HG03342 (cell line): ENCODE data around the gene SPRTN.
A peak's percentile ranks its signal among the peaks of the same experiment; 100 is the strongest.
"Not testable (repeated sequence)": the region's sequence is repeated elsewhere in the genome, so short reads cannot be mapped to it uniquely, and the experiment has no call there.

Source experiments
- ATAC-seq: cut with Tn5 transposase; IDR thresholded peaks from one replicate; pipeline ENCODE4 v1.9.1; 2021; ENCODE audit warnings: mild to moderate bottlenecking, moderate library complexity; ENCODE audit not compliant: unreplicated experiment

Gene SPRTN

DNA sequence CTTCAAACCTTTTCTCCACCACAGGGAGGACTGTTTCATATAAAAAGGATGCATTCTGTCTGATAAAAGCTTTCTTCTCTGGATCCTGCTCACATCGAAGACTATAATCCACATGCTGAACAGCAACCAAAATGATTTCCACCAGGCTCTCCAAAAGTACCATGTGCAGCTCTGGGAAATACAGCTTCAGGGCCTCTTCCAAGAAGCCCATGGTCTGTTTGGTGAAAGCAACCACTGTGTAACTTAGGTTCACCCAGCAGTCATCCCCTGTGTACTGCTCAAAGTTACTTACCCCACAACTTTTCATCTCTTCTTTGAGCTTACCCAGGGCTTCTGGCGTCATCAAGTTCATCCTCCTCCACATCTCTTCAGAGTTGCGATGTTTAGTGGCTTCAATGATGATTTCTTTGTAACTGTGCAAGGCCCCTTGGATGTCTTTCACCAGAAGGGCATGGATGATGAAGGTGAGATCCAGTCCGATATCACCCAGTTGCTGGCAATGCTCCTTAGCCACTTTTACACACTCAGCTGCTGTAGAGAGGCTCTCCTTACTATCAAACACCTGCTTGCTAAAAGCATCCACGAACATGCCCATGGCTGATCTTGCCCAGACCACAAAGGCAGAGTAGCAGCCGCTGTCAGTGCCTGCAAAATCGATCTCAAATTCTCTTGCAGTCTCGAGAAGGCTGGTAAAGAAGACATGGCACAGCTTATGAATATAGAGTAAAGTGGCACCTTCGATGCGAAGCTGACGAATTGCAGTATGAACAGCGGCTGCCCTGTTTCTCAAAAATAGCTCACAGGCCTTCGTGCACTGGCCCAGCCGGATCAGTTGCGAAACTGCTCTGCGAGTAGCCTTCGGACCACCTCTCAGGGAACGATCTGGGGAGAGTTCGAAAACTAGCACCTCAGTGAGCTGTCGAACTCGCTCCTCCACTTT, 2.2 kb upstream of the SPRTN start:
- ATAC-seq, result no peak

DNA sequence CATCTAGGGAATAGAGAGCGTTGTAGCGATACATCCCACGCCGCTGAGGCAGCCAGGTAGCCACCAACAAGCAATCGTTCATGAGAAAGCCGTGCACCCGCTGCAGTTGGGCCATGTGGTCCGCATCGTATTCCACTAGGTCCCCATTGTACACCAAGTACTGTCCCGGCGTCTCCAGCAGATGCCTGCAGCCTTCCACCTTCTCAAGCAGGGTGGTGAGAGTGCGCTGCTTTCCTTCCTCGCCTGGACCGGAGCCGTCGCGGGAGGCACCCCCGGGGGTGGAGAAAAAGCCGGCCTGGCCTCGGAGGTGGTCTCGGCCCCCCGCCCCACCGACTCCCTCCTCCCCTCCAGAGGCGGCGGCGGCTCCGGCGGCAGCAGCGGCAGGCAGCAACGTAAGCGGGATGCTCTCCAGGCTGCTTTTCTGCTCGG, 1.0 kb upstream of the SPRTN start:
- ATAC-seq, result peak; percentile 9

DNA sequence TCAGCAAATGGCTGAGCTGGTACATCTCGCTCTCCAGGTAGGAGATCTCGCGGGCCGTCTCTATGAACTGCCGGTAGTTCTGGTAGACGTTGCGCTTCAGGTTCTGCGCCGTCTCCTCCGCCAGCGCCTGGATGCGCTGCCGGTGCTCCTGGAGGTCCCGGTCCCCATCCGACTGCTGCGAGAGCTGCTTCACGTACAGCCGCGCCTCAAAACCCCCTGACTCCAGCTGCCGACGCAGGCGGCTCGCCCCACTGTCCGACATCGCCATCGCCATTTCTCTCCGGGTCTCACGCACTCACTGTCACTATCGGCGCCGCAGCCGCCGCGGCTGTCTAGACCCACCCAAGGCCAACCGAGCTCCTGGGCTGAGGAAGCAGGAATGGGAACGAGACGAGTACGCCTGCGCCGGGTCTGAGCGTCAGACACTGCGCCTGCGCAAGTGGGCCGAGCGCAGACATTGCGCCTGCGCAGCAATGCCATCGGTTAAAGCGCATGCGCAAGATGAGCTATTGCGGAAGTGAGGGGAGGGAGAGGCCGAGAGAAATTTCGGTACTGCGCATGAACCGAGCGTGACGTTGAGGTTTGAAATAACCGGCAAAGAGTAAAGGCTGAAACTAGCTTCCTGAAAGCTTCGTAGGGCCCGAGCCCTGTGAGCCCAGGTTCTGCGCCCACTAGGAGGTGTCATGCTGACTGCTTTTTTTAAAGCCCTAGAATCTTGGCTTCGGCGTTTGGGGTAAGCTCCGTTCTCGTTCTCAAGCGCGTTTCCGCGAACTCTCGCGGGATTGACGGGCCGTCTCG, 422 bp upstream of the SPRTN start, which contains the start of gene EXOC8:
Gene EXOC8, minus strand, starts transcription at position 381 of the 798 bp plus-strand sequence. Its CDS starts 107 bp downstream, at position 274.
- peak; percentile 66 for ATAC-seq

DNA sequence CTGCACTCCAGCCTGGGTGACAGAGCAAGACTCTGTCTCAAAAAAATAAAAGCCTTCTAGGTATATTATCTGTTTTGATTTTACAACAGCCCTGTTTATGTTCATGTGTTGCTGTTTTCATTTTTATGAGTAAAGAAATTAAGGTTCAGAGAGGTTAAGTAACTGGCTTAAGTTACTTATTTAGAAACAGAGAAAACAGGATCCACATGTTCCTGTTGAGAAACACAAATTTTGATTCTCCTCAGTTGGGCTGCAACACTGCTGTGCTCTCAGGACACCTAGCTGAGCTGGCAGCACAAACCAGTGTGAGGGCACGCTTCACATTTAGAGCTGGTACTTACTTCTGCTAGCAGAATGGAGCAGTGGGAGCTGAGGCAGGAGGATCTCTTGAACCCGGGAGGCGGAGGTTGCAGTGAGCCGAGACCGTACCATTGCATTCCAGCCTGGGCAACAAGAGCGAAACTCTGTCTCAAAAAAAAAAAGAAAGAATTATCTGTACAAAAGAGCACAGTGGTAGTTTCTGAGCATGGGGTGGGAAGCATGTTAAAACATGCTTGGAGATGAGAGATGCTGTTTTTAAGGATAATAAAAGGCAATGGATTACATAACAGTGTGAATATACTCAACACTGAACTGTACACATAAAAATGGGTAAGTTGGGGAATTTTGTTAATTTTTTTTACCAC, 2.4 kb downstream of the SPRTN start:
- ATAC-seq, result no peak

DNA sequence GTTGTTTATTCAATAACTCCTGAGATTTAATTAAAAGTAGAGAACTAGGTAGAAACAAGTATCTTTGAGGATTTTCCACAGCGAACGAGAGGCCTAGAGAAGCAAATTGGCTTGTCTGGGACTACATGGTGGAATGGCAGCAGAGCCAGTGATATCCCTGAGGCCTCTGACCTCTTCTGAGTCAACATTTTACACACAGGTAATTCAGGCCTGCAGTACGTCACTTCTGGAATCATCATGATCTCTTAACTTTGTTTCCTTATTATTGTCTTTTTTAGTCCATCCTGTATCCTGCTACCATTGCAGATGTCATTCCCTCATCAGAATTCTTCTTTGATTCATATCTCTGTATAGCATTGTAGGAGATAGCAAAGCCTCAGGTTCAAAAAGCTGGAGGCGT, 9.9 kb downstream of the SPRTN start:
- no peak for ATAC-seq

DNA sequence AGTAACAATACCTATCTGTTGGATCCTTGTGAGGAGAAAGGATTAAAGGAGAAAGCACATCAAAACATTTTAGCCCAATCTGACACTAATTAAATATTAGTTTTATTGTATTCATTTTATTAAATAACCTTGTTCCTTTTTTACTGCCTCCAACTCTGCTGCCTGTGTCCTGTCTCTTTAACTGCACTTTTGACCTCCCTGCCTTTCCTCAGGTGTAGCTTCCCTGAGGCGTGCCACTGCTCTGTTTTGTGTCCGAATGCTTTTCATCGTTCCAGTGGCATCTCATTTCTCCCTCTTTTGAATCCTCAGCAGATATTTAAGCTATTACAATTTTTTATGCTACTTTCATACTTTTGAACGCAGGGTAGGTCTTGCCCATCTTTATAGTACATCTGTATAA, 10.3 kb downstream of the SPRTN start:
- no peak for ATAC-seq

DNA sequence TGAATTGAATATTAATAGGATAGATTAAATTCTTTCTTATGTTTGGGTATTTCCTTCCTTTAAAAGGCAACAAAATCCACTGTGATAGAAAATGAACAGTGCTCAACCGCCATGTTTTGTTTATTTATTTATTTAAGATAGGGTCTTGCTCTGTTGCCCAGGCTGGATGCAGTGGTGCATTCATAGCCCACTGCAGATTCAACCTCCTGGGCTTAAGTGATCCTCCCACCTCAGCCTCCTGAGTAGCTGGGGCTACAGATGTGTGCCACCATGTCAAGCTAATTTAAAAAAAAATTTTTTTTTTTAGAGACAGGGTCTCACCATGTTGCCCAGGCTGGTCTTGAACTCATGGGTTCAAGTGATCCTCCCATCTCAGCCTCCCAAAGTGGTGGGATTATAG, 10.8 kb downstream of the SPRTN start:
- not testable (repeated sequence) for ATAC-seq

DNA sequence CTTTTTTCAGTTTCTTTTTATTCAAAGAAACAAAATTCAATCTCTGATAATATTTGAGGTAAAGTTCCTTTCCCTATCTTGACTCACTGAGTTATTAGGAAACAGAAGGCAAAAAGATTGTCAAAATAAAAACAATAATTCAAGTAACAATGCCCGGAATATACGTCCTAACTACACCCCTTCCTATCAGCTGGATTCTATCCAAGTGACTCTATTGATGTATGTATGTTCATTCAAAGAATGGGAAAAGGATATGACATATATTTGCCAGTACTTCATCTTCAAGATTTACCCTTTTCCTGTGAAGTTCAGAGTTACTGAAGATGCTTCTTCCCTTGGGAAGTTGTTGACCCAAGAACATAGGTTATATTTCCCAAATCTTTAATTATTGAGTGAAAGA, 13.7 kb downstream of the SPRTN start:
- no peak for ATAC-seq

DNA sequence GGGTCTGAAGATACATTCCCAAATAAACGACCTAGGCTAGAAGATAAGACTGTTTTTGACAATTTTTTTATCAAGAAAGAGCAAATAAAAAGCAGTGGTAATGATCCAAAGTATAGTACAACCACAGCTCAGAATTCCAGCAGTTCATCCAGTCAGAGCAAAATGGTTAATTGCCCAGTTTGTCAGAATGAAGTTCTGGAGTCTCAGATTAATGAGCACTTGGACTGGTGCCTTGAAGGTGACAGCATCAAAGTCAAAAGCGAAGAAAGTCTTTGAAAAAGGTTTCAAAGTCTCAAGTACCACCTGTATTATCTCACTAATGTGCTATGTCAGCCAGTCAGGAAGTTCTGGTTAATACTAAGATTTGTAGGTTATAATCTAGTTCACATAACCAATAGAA, 15.0 kb downstream of the SPRTN start:
- no peak for ATAC-seq

DNA sequence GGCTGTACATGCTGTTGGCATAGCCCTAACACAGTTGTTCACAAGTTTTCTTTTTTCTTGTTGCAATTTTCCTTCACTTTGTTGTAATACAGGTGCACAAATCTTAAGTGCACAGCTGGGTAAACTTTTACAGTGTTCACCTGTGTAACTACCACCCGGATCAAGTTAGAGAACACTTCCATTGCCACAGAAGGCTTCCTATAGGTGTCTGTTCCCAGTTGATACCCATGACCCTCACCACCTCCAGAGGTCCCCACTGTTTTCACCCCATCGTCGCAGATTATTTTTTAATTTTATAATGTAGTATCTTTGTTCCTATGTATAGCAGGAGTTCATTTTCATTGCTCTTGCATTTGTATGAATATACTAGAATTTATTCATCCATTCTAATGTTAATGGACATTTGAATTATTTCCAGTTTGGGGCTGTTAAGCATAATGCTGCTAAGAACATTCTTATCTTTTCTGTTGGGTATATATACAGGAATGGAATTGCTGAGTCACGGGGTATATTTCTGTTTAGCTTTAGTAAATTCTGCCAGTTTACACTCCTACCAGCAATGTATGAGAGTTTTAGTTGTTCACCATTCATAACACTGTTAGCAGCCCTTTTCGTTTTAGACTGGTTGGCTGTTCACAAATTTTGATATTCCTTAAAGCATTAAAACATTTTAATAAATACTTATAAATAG, 16.4 kb downstream of the SPRTN start:
- no peak for ATAC-seq

DNA sequence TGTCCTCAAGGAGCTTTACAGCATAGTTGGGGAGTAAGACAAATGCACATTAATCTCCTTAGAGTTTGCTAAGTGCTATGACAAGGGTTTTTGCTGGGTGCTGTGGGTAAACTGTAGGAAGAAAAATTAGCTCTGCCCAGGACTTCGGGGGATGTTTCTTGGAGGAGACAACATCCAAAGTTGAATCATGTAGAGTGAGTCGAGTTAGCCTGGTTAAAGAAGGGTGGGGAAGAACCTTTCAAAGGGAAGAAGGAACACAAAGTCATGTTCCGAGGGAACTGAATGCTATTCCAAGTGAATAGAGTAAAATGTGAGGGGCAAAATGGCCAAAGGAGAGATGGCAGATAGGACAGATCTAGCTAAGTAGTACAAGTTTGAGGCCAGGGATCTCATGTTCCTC, 17.1 kb downstream of the SPRTN start:
- ATAC-seq, result no peak

DNA sequence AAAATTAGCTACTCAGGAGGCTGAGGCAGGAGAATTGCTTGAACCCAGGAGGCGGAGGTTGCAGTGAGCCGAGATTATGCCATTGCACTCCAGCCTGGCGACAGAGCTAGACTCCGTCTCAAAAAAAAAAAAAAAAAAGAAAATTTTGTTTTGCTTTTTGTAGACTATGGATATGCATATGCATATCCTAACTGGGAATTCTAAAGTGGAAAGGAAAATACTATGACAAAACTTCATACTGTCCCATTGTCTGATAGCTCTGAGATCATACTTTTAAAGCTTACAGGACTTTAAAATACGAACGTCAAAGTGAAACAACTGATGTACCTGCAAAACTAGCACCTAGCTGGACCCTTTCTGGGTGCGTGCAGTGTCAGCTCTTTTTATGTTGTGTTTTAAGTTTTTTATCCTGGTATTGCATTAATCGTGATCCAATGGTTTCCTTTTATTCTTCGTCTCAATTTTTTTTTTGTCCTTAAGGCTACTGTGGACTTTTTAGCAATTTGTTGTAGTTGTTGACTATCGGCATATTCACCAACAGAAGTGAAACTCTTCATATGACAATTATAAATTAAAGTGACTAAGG, 19.2 kb downstream of the SPRTN start:
- peak; percentile 10 for ATAC-seq

DNA sequence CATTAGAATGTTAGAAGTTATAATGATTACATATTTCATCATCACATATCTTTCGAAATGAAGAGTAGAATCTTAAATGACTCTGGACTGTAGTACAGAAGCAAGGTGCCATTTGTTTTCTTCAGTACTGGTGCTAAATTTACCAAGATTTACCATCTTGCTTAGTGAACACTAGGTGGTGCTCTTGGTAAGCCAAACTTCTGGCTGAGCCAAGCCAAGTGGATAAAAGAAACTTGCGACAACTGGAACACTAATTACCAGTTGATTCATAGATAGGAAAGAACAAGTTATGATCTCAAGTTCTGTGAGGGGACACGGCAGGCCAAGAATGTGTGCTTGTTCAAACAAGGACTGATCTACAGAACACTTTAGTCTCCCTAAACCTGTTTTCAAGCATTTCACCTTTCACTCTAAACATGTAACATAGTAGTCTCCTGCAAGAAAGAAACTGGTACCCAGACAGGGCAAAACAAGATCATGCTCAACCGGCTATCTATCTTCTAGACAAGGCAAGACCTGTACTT, 19.8 kb downstream of the SPRTN start:
- ATAC-seq, result peak; percentile 88

DNA sequence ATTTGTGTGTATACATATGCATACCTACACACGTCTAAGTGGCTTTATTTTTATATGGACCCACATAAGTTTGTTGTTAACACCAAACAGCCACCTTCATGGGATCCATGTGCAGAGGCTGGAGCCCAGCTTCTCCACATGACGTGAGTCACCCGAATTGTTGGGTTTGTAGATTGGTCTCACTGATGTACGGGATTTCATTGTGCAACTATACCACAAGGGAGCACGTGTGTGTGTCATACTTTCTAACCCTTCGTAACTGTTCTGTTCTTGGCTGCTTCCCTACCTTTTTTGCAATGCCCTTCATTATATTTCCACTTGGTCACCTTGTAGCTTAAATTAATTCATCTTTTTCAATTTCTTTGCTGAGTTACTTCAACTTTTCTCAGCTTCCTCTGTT, 21.0 kb downstream of the SPRTN start:
- no peak for ATAC-seq

DNA sequence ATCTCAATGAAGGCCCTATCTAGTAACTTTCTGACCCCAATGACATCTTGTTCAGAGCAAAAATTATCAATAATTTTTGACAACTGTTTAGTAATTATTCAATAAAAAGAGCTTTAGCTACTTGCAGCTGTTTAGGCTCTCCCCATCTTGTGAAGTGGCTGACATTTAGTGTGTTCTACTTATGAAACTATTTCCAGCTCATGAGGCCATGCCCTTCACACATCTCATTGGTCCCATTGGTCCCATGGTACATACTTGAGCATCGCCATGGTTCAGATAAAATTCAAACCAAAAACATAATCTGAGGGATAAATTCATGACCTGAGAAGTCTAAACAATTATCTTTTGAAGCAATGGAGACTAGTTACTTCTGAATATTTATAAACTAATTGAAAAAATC, 24.2 kb downstream of the SPRTN start:
- ATAC-seq, result no peak

DNA sequence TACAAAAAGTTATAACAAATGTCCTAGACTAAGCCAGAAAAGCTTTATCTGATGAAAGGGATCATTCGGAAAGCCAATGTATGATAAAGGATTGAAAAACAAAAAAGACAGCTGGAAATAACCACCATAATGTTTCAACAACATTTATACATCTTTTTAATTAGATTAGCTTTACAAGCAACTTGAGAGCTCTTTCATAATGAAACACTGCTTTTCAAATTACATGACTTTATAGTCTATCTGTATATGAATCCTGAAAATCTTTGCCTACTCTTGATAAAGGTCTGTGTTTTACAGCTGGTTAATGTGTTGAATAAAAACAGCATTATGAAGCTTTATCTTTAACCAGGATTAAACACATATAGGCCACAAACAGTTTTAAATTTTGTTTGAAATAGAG, 25.5 kb downstream of the SPRTN start:
- no peak for ATAC-seq

DNA sequence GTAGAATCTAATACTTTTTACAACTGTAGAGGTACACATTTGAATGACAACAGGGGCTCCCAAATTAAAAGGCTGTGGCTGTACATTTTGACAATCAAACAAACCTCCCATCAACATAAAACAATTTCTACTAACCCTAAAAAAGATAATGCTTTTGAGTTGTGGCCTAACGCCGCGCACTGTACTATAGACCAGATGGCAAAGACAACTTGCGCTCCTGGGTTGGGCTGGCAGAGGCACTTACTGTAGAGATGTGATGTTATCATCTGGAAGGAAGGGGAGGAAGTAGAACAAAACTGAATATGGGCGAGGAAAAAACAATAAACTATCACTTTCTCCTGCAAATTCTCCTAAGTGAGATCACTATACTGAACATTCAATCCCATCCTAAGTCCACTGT, 26.1 kb downstream of the SPRTN start:
- ATAC-seq, result no peak

DNA sequence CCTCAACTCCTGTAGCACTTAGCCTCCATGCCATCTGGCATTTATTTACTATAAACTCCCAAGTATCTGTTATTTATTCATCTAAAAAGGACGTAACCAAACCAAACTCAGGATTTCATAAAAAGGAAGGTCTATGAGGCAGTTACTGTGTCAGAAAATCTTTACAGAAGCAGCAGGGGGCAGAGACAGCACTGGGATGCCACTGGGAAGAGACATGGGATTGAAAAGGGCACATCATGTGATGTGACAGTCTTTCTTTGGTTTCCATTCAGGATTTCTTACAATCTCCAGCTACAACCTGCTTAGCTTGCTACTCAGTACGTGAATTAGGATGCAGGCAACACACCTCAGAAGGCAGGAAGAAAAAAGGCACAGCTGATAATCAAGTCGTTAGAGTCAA, 31.2 kb downstream of the SPRTN start:
- ATAC-seq, result no peak

DNA sequence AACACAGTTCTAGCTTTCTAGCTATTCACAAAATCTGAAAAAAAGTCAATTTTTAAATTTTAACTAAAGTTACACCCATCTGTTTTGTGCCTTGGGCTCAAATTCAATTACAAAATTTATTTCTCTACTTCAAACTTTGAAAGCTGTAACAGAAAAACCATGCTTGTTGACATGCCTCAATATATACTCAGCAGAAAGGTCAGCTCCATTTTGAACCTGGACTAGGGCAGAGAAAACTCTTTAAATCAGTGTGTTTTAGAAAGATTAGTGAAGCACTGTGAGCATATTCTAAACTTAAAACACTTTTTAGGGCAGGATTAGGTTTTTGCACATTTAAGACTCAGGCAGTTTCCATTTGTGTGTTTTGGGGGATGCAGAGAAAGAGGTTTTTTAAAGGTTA, 34.4 kb downstream of the SPRTN start:
- ATAC-seq, result no peak

DNA sequence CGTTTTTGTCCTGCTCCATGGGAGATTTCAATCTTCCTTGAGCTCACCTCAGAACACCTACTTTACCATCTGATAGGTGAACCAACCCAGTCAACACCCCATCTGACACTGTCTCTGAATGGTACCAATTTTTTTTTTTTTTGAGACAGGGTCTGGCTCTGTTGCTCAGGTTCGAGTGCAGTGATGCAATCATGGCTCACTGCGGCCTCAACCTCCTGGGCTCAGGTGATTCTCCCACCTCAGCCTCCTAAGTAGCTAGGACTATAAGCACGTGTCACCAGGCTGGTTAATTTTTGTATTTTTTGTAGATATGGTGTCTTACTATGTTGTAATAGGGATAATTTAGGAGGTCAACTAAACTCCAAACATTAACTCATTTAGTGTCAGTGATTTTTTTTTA, 36.3 kb downstream of the SPRTN start:
- no peak for ATAC-seq
